Keratinocyte (primary cell): ENCODE measurements around the gene RTP3. TPM values are rescaled to one million over a fixed set of nuclear protein-coding genes. Genes with fewer than 3 reads are reported as not detected.

ENCODE experiments used
- DNase-seq: peaks from one replicate; pipeline ENCODE4 v3.0.0-alpha.2; 2011; ENCODE audit warnings: low read depth, missing footprints, low spot score
- FAIRE-seq: peaks from 2 replicates; lab custom pipeline; 2011; peaks lifted over from hg19 to GRCh38; lab: Jason Lieb, UNC
- H2AFZ ChIP-seq: 2 replicates; pipeline ENCODE4 v1.6.0; 2012; ENCODE audit warnings: low read length, control low read depth, inconsistent platforms; ENCODE audit not compliant: control insufficient read depth
- H3K27ac ChIP-seq: 2 replicates; pipeline ENCODE4 v1.5.1; 2011; ENCODE audit warnings: low read length; ENCODE audit not compliant: control insufficient read depth, insufficient read depth
- H3K27me3 ChIP-seq: 3 replicates; pipeline ENCODE4 v1.6.0; 2011; ENCODE audit warnings: low read length; ENCODE audit not compliant: control insufficient read depth, insufficient read depth; ENCODE audit errors: extremely low read depth
- H3K36me3 ChIP-seq, 2 experiments: 2 replicates in 1 of 2; 3 replicates in 1 of 2; pipeline ENCODE4 v1.5.1; 2011; ENCODE audit warnings: low read length in 2 of 2, mild to moderate bottlenecking in 1 of 2; ENCODE audit not compliant: control insufficient read depth in 2 of 2, insufficient read depth in 2 of 2; ENCODE audit errors: extremely low read depth in 1 of 2
- H3K4me1 ChIP-seq: 3 replicates; pipeline ENCODE4 v1.5.1; 2011; ENCODE audit warnings: low read length; ENCODE audit not compliant: control insufficient read depth, insufficient read depth; ENCODE audit errors: extremely low read depth
- H3K4me2 ChIP-seq: 3 replicates; pipeline ENCODE4 v1.6.0; 2011; ENCODE audit warnings: low read depth, low read length; ENCODE audit not compliant: control insufficient read depth, insufficient read depth; ENCODE audit errors: extremely low read depth
- H3K4me3 ChIP-seq, 3 experiments: fragments of 200-600 bp in 1 of 3; sonication (generic) in 1 of 3; 2 replicates in 2 of 3; 3 replicates in 1 of 3; pipeline ENCODE4 v1.5.1; 2011 to 2016; ENCODE audit warnings: low read length in 3 of 3, mild to moderate bottlenecking in 3 of 3, control low read depth in 2 of 3, inconsistent platforms in 1 of 3, low read depth in 1 of 3, mixed read lengths in 1 of 3, mixed run types in 1 of 3, moderate library complexity in 1 of 3; ENCODE audit not compliant: control insufficient read depth in 2 of 3, insufficient read depth in 2 of 3; ENCODE audit errors: extremely low read depth in 1 of 3
- H3K79me2 ChIP-seq: 2 replicates; pipeline ENCODE4 v1.6.0; 2012; ENCODE audit warnings: low read length; ENCODE audit not compliant: control insufficient read depth, insufficient read depth
- H3K9ac ChIP-seq: 3 replicates; pipeline ENCODE4 v1.6.0; 2011; ENCODE audit warnings: low read length; ENCODE audit not compliant: control insufficient read depth, insufficient read depth; ENCODE audit errors: extremely low read depth
- H3K9me1 ChIP-seq: 3 replicates; pipeline ENCODE4 v1.6.0; 2011; ENCODE audit warnings: low read length; ENCODE audit not compliant: control insufficient read depth, insufficient read depth; ENCODE audit errors: extremely low read depth
- H3K9me3 ChIP-seq: 2 replicates; pipeline ENCODE4 v1.5.1; 2012; ENCODE audit warnings: low read depth, low read length; ENCODE audit not compliant: control insufficient read depth
- H4K20me1 ChIP-seq: 3 replicates; pipeline ENCODE4 v1.6.0; 2011; ENCODE audit warnings: low read length; ENCODE audit not compliant: control insufficient read depth, insufficient read depth; ENCODE audit errors: extremely low read depth
- EZH2 ChIP-seq: IDR thresholded peaks from one replicate; pipeline ENCODE4 v1.6.1; 2012; ENCODE audit warnings: inconsistent platforms, mild to moderate bottlenecking, low read length, moderate library complexity
- dilution Hi-C: fragments of 300-500 bp; cut with MboI; formaldehyde crosslinking; loops from one replicate; pipeline ENCODE4 v1.7.0; 2020; ENCODE audit warnings: low sequenced_read_pairs; ENCODE audit not compliant: extremely low pct_ligation_motif_present
- polyA plus RNA-seq, 5 experiments: library from polyadenylated mRNA; depleted of rRNA in 3 of 5; stranded (reverse) in 3 of 5; stranded (forward) in 1 of 5; unstranded in 1 of 5; fragments of >200 nt; gene quantifications; 1 replicate in 1 of 5; 2 replicates in 3 of 5; 3 replicates in 1 of 5; pipeline versions ENCODE4 v1.2.1 to v1.2.3, GENCODE V29; 2011 to 2012; ENCODE audit warnings: missing spikeins in 2 of 5, low read depth in 1 of 5, low replicate concordance in 1 of 5
- TF ChIP-seq, protein P1 (sequence below), 3 experiments: IDR thresholded peaks in 1 of 3; conservative IDR thresholded peaks in 1 of 3; optimal IDR thresholded peaks in 1 of 3; 2 replicates in 2 of 3; 3 replicates in 1 of 3; pipeline versions ENCODE3 to v1.5.1; 2011; ENCODE audit warnings: low read length in 3 of 3, mild to moderate bottlenecking in 3 of 3, moderate library complexity in 2 of 3, control low read depth in 1 of 3, inconsistent platforms in 1 of 3; ENCODE audit not compliant: insufficient read depth in 2 of 3; ENCODE audit errors: extremely low read depth in 1 of 3

RTP3 gene
- polyA plus RNA-seq, 1 donor (not counting 4 experiments of a cell fraction or from before 2014, with no cell fraction given), result not detected

DNA sequence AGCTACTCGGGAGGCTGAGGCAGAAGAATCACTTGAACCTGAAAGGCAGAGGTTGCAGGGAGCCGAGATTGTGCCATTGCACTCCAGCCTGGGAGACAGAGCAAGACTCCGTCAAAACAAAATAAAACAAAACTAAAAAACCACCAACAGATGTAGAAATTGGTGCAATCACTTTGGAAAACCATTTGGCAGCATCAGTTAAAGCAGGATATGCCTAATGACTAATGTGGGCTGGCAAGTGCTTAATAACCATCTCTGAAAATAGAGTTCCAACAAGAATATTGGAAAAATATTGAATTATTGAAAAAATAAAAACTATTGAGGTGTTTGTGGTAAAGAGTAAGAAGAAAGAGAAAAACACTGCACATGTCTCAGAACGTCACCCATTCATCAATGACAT, 16.1 kb upstream of the RTP3 start:
- FAIRE-seq, result no peak
- no peak overlapping the region for H3K4me2 ChIP-seq
- TF ChIP-seq, protein P1, sequence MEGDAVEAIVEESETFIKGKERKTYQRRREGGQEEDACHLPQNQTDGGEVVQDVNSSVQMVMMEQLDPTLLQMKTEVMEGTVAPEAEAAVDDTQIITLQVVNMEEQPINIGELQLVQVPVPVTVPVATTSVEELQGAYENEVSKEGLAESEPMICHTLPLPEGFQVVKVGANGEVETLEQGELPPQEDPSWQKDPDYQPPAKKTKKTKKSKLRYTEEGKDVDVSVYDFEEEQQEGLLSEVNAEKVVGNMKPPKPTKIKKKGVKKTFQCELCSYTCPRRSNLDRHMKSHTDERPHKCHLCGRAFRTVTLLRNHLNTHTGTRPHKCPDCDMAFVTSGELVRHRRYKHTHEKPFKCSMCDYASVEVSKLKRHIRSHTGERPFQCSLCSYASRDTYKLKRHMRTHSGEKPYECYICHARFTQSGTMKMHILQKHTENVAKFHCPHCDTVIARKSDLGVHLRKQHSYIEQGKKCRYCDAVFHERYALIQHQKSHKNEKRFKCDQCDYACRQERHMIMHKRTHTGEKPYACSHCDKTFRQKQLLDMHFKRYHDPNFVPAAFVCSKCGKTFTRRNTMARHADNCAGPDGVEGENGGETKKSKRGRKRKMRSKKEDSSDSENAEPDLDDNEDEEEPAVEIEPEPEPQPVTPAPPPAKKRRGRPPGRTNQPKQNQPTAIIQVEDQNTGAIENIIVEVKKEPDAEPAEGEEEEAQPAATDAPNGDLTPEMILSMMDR (optimal IDR thresholded peaks at IDR 0.05 in 1 of 3, IDR thresholded peaks at IDR 0.05 in 1 of 3, conservative IDR thresholded peaks at IDR 0.05 in 1 of 3; ENCODE audit: extremely low read depth in 1 of 3, insufficient read depth in 2 of 3, low read length in 3 of 3), result no peak
- no peak for TF ChIP-seq EZH2
- H2AFZ ChIP-seq, result no peak overlapping the region
- no peak for DNase-seq
- no peak overlapping the region for H3K9ac ChIP-seq
- no peaks in the 10 kb centered on the region for H3K9me1 ChIP-seq
- H3K9me3 ChIP-seq, result no peaks in the 10 kb centered on the region
- no peak overlapping the region for H3K4me3 ChIP-seq
- H3K27me3 ChIP-seq, result peaks cover 27% of the 10 kb centered on the region
- no peaks in the 10 kb centered on the region for H4K20me1 ChIP-seq
- dilution Hi-C loops, result loop anchor here (25.0 kb wide), 1 partner anchor 156 kb away; no protein-coding TSS in a partner anchor
- peaks cover 9% of the 10 kb centered on the region for H3K4me1 ChIP-seq
- no peaks in the 10 kb centered on the region for H3K36me3 ChIP-seq
- H3K79me2 ChIP-seq, result no peaks in the 10 kb centered on the region
- no peak overlapping the region for H3K27ac ChIP-seq

DNA sequence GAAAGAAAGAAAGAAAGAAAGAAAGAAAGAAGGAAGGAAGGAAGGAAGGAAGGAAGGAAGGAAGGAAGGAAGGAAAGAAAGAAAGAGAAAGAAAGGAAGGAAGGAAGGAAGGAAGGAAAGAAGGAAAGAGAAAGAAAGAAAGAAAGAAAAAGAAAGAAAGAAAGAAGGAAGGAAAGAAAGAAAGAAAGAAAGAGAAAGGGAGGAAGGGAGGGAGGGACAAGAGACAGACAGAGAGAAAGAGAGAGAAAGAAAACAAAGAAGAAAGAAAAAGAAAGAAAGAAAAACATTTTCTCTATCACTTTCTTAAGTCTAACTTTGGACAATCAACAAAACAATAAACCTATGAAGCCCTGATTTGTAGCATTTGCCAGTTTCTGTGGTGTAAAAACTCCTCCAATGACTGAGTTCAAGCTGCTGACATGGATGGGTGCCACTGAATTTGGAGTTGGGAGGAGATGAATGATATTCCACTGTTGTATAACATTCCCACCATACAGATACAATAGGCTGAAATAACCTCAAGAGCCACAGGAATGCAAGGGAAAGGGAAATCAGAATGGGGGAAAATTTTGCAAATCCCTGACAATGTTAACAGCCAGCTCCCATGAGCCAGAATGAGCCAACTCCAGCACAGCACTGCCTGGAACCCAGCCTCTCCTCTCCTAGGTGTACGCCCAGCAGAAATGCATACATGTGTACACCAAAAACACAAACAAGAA, 15.0 kb upstream of the RTP3 start:
- Histone ChIP-seq H3K27me3 (peaks cover 24% of the 10 kb centered on the region), H3K4me2 (peak overlapping the region; percentile 46), H3K9ac (no peak overlapping the region), H2AFZ (no peak overlapping the region), H3K36me3 (no peaks in the 10 kb centered on the region), H3K4me3 (no peak overlapping the region), H3K4me1 (peaks cover 9% of the 10 kb centered on the region), H3K9me3 (no peaks in the 10 kb centered on the region), H4K20me1 (no peaks in the 10 kb centered on the region), H3K79me2 (no peaks in the 10 kb centered on the region), H3K27ac (no peak overlapping the region), H3K9me1 (no peaks in the 10 kb centered on the region)
- no peak for TF ChIP-seq EZH2
- TF ChIP-seq, protein P1 (optimal IDR thresholded peaks at IDR 0.05 in 1 of 3, IDR thresholded peaks at IDR 0.05 in 1 of 3, conservative IDR thresholded peaks at IDR 0.05 in 1 of 3; ENCODE audit: extremely low read depth in 1 of 3, insufficient read depth in 2 of 3, low read length in 3 of 3), result no peak
- dilution Hi-C loops, result loop anchor here (25.0 kb wide), 1 partner anchor 155 kb away; no protein-coding TSS in a partner anchor
- DNase-seq (peak; percentile 56), FAIRE-seq (peak; percentile 96)
